NT2/D1 (cell line): ENCODE measurements around the gene DYRK1B.

Source experiments
- SUZ12 ChIP-seq: IDR thresholded peaks from 2 replicates; pipeline ENCODE4 v1.6.1; 2011; ENCODE audit not compliant: insufficient read length, insufficient read depth; ENCODE audit errors: extremely low read depth
- YY1 ChIP-seq: IDR thresholded peaks from 2 replicates; pipeline ENCODE4 v1.6.1; 2011; ENCODE audit not compliant: insufficient read length, insufficient read depth
- ZNF274 ChIP-seq: IDR thresholded peaks from 2 replicates; pipeline ENCODE4 v1.6.1; 2011; ENCODE audit warnings: mild to moderate bottlenecking, low read depth, low read length

- no peak for TF ChIP-seq YY1
- TF ChIP-seq SUZ12: no peak
- no peak for TF ChIP-seq ZNF274
These were observed 45.7 kb downstream of the DYRK1B start for GRCh38 chr19:39788244-39788643.
